NT2/D1 (cell line): ENCODE results near the gene PLCB1.

ENCODE experiments used
- DNase-seq: peaks from one replicate; pipeline ENCODE4 v3.0.0-alpha.2; 2011; ENCODE audit warnings: low read depth, low spot score
- H3K27me3 ChIP-seq: 2 replicates; pipeline ENCODE4 v1.6.0; 2011; ENCODE audit warnings: mild to moderate bottlenecking; ENCODE audit not compliant: insufficient read length, insufficient read depth
- H3K36me3 ChIP-seq: 2 replicates; pipeline ENCODE4 v1.6.1; 2011; ENCODE audit warnings: mild to moderate bottlenecking, low read length, mixed read lengths; ENCODE audit not compliant: insufficient read depth, insufficient read length
- H3K4me1 ChIP-seq: 2 replicates; pipeline ENCODE4 v1.5.1; 2011; ENCODE audit not compliant: insufficient read depth, insufficient read length
- H3K4me3 ChIP-seq: 2 replicates; pipeline ENCODE4 v1.5.1; 2011; ENCODE audit warnings: low read depth; ENCODE audit not compliant: insufficient read length
- H3K9ac ChIP-seq: 2 replicates; pipeline ENCODE4 v1.6.0; 2011; ENCODE audit warnings: low read depth; ENCODE audit not compliant: insufficient read length
- H3K9me3 ChIP-seq: 2 replicates; pipeline ENCODE4 v1.5.1; 2011; ENCODE audit warnings: mild to moderate bottlenecking, low read length; ENCODE audit not compliant: insufficient read depth
- SUZ12 ChIP-seq: IDR thresholded peaks from 2 replicates; pipeline ENCODE4 v1.6.1; 2011; ENCODE audit not compliant: insufficient read length, insufficient read depth; ENCODE audit errors: extremely low read depth
- YY1 ChIP-seq: IDR thresholded peaks from 2 replicates; pipeline ENCODE4 v1.6.1; 2011; ENCODE audit not compliant: insufficient read length, insufficient read depth
- ZNF274 ChIP-seq: IDR thresholded peaks from 2 replicates; pipeline ENCODE4 v1.6.1; 2011; ENCODE audit warnings: mild to moderate bottlenecking, low read depth, low read length

Gene PLCB1

DNA sequence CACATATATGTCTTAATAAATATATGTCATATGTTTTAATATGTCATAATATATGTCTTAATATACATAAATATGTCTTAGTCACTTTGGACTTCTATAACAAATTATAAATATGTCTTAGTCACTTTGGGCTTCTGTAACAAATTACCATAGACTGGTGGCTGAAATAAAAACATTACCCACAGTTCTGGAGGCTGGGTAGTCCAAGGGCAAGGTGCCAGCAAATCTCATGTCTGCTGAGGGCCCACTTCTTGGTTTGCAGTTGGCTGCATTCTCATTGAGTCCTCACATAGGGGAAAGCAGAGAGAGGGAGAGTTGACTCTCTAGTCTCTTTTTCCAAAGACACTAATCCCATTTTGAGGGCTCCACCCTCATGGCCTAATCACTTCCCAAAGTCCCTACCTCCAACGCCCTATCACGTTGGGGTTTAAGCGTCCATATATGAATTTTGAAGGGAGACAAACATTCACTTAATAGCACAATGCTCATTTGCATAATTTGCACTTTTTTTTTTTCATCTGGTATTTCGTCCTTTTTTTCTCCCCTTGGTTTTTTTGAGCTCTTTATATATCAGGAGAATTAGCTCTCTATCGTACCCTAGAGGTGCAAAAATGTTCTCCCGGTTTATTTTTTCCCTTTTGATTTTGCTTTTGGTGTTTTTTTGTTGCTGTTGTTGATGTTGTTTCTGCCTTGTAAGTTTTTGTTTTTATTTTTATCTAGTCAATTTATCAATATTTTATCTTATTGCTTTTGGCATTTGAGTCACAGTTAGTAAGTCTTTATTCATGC, 266.4 kb downstream of the PLCB1 start:
- TF ChIP-seq ZNF274 (no peak), YY1 (no peak), SUZ12 (no peak)
- no peaks in the 10 kb centered on the region for H3K9me3 ChIP-seq
- no peaks in the 10 kb centered on the region for H3K27me3 ChIP-seq
- H3K9ac ChIP-seq = no peak overlapping the region
- H3K4me1 ChIP-seq = no peaks in the 10 kb centered on the region
- DNase-seq = no peak
- H3K36me3 ChIP-seq = no peaks in the 10 kb centered on the region
- H3K4me3 ChIP-seq = no peak overlapping the region

DNA sequence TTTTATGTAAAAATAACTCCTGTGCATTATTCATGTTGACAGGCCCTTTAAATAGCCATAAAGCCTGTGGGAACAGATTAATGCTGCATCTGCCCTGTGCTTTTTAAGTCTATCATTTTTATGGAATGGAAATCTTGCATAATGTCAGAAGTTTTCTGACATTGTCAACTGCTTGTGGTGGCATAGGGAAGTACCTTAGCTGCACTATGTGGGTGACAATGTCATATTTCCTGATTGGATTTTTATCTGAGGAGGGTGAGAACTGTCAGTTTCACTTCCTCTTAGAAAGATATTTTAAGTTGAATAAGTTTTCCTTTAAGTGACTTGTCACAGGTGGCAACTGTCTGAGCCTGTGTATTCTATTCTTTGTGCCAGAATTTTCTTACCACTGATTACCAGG, 267.9 kb downstream of the PLCB1 start:
- Histone ChIP-seq H3K4me3 (no peak overlapping the region), H3K36me3 (no peaks in the 10 kb centered on the region), H3K27me3 (no peaks in the 10 kb centered on the region), H3K9ac (no peak overlapping the region), H3K9me3 (no peaks in the 10 kb centered on the region), H3K4me1 (no peaks in the 10 kb centered on the region)
- no peak for DNase-seq
- TF ChIP-seq SUZ12 = no peak
- TF ChIP-seq ZNF274 = no peak
- no peak for TF ChIP-seq YY1

DNA sequence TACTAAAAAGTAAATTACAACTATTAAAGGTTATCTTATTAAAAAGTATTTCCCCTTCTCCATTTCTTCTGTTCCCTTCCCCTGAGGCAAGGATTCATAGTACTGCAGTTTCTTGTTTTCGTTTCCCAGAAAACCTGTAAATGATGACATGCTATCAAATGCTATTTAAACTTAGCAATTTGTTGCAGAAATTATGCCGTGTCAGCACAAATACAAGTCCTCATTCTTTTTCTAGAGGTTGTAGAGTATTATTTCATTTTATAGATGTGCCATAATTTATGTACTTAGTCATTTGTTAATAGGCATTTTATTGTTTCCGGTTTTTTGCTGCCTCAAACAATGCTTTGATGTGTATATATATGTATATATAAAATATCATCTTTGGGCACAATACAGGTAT, 268.4 kb downstream of the PLCB1 start:
- no peak for DNase-seq
- no peaks in the 10 kb centered on the region for H3K36me3 ChIP-seq
- H3K27me3 ChIP-seq = no peaks in the 10 kb centered on the region
- no peaks in the 10 kb centered on the region for H3K4me1 ChIP-seq
- no peak overlapping the region for H3K9ac ChIP-seq
- no peak overlapping the region for H3K4me3 ChIP-seq
- no peak for TF ChIP-seq YY1
- TF ChIP-seq SUZ12 = no peak
- TF ChIP-seq ZNF274 = no peak
- H3K9me3 ChIP-seq = no peaks in the 10 kb centered on the region

DNA sequence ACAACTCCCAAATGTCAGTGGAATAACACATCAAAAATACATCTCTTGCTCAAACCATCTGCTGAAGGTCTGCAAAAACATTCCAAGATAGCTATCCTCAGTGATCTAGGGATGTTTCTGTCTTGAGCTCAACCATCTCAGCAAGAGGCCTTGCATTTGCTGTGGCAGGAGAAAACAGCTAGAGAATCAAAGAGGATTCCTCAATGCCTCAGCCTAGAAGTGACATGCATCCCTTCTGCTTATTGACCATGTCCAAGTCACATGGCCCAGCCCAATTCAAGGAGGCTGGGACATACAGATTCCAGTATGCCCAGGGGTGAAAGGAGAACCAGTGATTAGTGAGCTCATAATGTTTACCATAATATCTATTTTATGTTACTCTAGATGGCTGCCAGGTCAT, 269.5 kb downstream of the PLCB1 start:
- Histone ChIP-seq H3K4me1 (no peaks in the 10 kb centered on the region), H3K27me3 (no peaks in the 10 kb centered on the region), H3K9ac (no peak overlapping the region), H3K9me3 (no peaks in the 10 kb centered on the region), H3K4me3 (no peak overlapping the region), H3K36me3 (no peaks in the 10 kb centered on the region)
- no peak for TF ChIP-seq YY1
- no peak for TF ChIP-seq SUZ12
- no peak for TF ChIP-seq ZNF274
- no peak for DNase-seq

DNA sequence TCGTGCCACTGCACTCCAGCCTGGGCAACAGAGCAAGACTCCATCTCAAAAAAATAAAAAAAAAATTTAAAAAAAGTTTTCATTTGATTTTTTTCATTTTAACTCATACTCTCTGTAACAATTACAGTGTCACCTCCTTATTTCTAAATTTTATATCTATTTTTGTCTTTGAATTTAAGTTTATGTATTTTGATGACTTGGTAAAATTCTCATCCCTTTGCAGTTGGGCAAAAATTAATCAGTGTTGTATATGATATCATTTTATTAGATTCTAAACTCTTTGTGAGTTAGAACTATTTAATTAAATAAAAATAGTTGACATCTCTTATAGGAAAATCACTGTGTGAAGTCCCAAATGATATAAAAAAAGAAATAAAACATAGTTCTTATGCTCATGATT, 270.7 kb downstream of the PLCB1 start:
- Histone ChIP-seq H3K4me3 (no peak overlapping the region), H3K9ac (no peak overlapping the region), H3K27me3 (no peaks in the 10 kb centered on the region), H3K4me1 (no peaks in the 10 kb centered on the region), H3K36me3 (no peaks in the 10 kb centered on the region), H3K9me3 (no peaks in the 10 kb centered on the region)
- DNase-seq = no peak
- TF ChIP-seq YY1 = no peak

DNA sequence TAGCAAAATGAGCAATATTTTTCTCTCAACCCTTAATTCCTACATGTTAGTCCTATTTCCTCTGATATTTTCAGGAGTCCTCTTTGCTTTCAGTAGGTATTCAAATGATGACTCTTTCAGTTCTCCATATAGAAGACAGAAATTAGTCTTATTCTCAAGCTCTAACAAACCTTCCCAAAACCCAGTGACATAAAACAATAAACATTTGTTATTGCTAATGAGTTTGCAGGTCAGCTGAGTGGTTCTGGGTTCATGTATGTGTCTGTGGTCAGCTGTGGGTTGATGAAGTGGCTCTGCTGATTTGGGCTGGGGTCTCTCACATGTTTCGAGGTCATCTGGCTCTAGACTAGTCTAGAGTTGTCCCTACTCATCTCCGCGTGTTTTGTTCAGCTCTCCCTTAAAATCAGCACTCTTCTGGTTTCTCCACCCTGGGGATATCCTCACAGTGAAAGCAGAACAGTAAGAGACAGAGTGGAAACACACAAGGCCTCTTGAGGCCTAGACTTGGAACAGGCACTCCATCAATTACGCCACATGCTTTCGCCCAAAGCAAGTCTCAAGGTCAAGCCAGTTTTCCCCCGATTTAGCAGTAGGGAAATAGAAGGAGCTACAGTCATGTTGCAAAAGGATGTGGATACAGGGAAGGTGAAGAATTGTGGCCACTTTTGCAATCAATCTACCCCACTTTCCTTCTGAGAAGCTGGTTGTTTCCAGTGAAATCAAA, 273.0 kb downstream of the PLCB1 start:
- no peak overlapping the region for H3K9ac ChIP-seq
- no peaks in the 10 kb centered on the region for H3K36me3 ChIP-seq
- TF ChIP-seq ZNF274 (no peak), SUZ12 (no peak), YY1 (no peak)
- no peaks in the 10 kb centered on the region for H3K9me3 ChIP-seq
- no peaks in the 10 kb centered on the region for H3K27me3 ChIP-seq
- no peak for DNase-seq
- H3K4me1 ChIP-seq = no peaks in the 10 kb centered on the region
- H3K4me3 ChIP-seq = no peak overlapping the region

DNA sequence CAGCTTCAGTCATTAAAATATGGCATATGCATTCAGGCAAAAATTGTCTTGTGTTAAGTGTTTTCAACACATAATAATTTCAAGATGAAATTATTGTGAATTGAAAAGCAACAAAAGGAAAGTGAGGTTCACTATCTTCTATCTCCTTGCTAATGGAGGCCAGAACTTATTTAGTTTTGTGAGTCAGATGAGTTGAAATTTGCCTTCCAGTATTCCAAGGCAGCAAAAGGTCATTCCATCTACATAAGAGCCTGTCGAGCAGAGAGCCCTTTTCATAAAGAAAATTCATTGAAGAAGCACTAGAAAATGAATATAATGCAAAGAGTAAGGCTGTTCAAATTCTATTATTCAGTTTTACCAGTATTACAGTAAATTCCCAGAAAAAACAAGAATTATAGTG, 274.3 kb downstream of the PLCB1 start:
- TF ChIP-seq SUZ12 (no peak), ZNF274 (no peak), YY1 (no peak)
- H3K4me1 ChIP-seq = no peaks in the 10 kb centered on the region
- H3K27me3 ChIP-seq = no peaks in the 10 kb centered on the region
- no peaks in the 10 kb centered on the region for H3K9me3 ChIP-seq
- H3K9ac ChIP-seq = no peak overlapping the region
- H3K36me3 ChIP-seq = no peaks in the 10 kb centered on the region
- no peak overlapping the region for H3K4me3 ChIP-seq
- no peak for DNase-seq
